Naive thymus-derived CD8-positive, alpha-beta T cell (primary cell): ENCODE measurements around the gene DAGLB. TPM values are rescaled to one million over a fixed set of nuclear protein-coding genes. Genes with fewer than 3 reads are reported as not detected.
"Not testable (repeated sequence)": the region's sequence is repeated elsewhere in the genome, so short reads cannot be mapped to it uniquely, and the experiment has no call there.

Experiments used
- ATAC-seq, 2 donors: fragments of 150-1000 bp; cut with Tn5 transposase in 1 of 2; sonication (Bioruptor Pico), chemical (Tn5 transposase) in 1 of 2; 1 replicate in 1 of 2; 2 replicates in 1 of 2; pipeline ENCODE4 v1.10.0; 2021; ENCODE audit warnings: mild to moderate bottlenecking in 2 of 2, moderate library complexity in 2 of 2
- POLR2A ChIA-PET: fragments of 350-600 bp; sonication (Branson Sonifier 250); formaldehyde crosslinking; loops from one replicate; lab custom pipeline; 2021; ENCODE audit warnings: antibody characterized with exemption; lab: Charles Lee
- DNase-seq, 10 donors: peaks; one replicate each; pipeline versions ENCODE4 v3.0.0 to v3.0.0-alpha.2; 2020 to 2022
- H3K27ac Mint-ChIP-seq, 10 donors: one replicate each; pipeline ENCODE4 v1.8.0; 2020 to 2022; ENCODE audit warnings: mild to moderate bottlenecking in 10 of 10, mixed read lengths in 10 of 10, moderate library complexity in 4 of 10, inconsistent platforms in 1 of 10
- H3K27me3 Mint-ChIP-seq, 5 donors: one replicate each; pipeline ENCODE4 v1.8.0; 2021 to 2022; ENCODE audit warnings: mixed read lengths in 5 of 5
- H3K36me3 Mint-ChIP-seq, 3 donors: one replicate each; pipeline ENCODE4 v1.8.0; 2020 to 2022; ENCODE audit warnings: mixed read lengths in 3 of 3, mild to moderate bottlenecking in 2 of 3, inconsistent platforms in 1 of 3
- H3K4me1 Mint-ChIP-seq, 4 donors: one replicate each; pipeline ENCODE4 v1.8.0; 2021 to 2022; ENCODE audit warnings: mixed read lengths in 4 of 4
- H3K4me3 Mint-ChIP-seq, 10 donors: one replicate each; pipeline ENCODE4 v1.8.0; 2020 to 2022; ENCODE audit warnings: mild to moderate bottlenecking in 10 of 10, mixed read lengths in 10 of 10, moderate library complexity in 6 of 10, inconsistent platforms in 1 of 10
- H3K9me3 Mint-ChIP-seq, 9 donors: one replicate each; pipeline ENCODE4 v1.8.0; 2020 to 2022; ENCODE audit warnings: mixed read lengths in 9 of 9, mild to moderate bottlenecking in 3 of 9, inconsistent platforms in 1 of 9, moderate library complexity in 1 of 9
- polyA plus RNA-seq, 3 donors: library from polyadenylated mRNA; unstranded; fragments of 300-500 nt; fragmentation: Illumina TruSeq; gene quantifications; one replicate each; pipeline ENCODE4 v1.2.3, GENCODE V29; 2021
- total RNA-seq, 8 experiments: library from RNA in 2 of 8; stranded (reverse) in 2 of 8; gene quantifications; one replicate each; pipeline ENCODE4 v1.2.3 and lab custom pipeline; 2021 to 2026

The DAGLB gene
- total and polyA plus RNA-seq, 5 experiments from 2014 or later: 7.2 to 78.1 (median 11.9) TPM

GRCh38 chr7:6481445-6481844, 33.7 kb upstream of the DAGLB start:
- H3K27me3 Mint-ChIP-seq: no peaks in the 10 kb centered on the region
- no peaks in the 10 kb centered on the region for H3K9me3 Mint-ChIP-seq
- peak overlapping the region in 6 of 10 donors; percentile 7 to 68 (median 56) for H3K27ac Mint-ChIP-seq

GRCh38 chr7:6480323-6480660, 32.5 kb upstream of the DAGLB start:
- Mint-ChIP-seq H3K4me1 (peaks cover 24 to 85% (median 81%) of the 10 kb centered on the region in 4 donors), H3K27me3 (no peaks in the 10 kb centered on the region), H3K4me3 (peak overlapping the region in 3 of 10 donors; percentile 1 to 39 (median 4)), H3K9me3 (no peaks in the 10 kb centered on the region), H3K27ac (peak overlapping the region in 4 of 10 donors; percentile 6 to 28 (median 12)), H3K36me3 (peaks cover 0 to 26% (median 0%) of the 10 kb centered on the region in 3 donors)
- ATAC-seq: no peak
- POLR2A ChIA-PET: interaction anchor here (0.8 kb wide), 1 partner anchor 110 kb away, joined by 5 read pairs; no protein-coding TSS in a partner anchor
- DNase-seq: no peak

More at GRCh38 chr7:6481445-6481844, 33.7 kb upstream of the DAGLB start:
- Mint-ChIP-seq H3K36me3 (peaks cover 0 to 26% (median 0%) of the 10 kb centered on the region in 3 donors), H3K4me1 (peaks cover 19 to 75% (median 71%) of the 10 kb centered on the region in 4 donors), H3K4me3 (peak overlapping the region; percentile 39 to 91 (median 52))
- POLR2A ChIA-PET: no interaction called here
- DNase-seq (no peak), ATAC-seq (no peak)

- no peak for DNase-seq
- Mint-ChIP-seq H3K36me3 (peaks cover 0 to 35% (median 0%) of the 10 kb centered on the region in 3 donors), H3K4me1 (peaks cover 22 to 86% (median 84%) of the 10 kb centered on the region in 4 donors), H3K9me3 (no peaks in the 10 kb centered on the region), H3K27ac (peak overlapping the region in 8 of 10 donors; percentile 28 to 83 (median 56)), H3K4me3 (peak overlapping the region in 3 of 10 donors; percentile 6 to 55 (median 22)), H3K27me3 (no peaks in the 10 kb centered on the region)
- ATAC-seq: no peak
- POLR2A ChIA-PET: no interaction called here
These were observed 31.3 kb upstream of the DAGLB start for GRCh38 chr7:6479067-6479466.

GRCh38 chr7:6478186-6478585, 30.4 kb upstream of the DAGLB start:
- no peak for DNase-seq
- peak overlapping the region in 4 of 10 donors; percentile 7 to 49 (median 28) for H3K27ac Mint-ChIP-seq
- no peak for ATAC-seq

GRCh38 chr7:6477318-6477660, 29.5 kb upstream of the DAGLB start:
- no peak overlapping the region for H3K4me3 Mint-ChIP-seq
- POLR2A ChIA-PET: no interaction called here
- no peak for ATAC-seq
- H3K36me3 Mint-ChIP-seq: peaks cover 0 to 50% (median 0%) of the 10 kb centered on the region in 3 donors
- H3K4me1 Mint-ChIP-seq: peaks cover 23 to 82% (median 77%) of the 10 kb centered on the region in 4 donors
- peak overlapping the region in 4 of 10 donors; percentile 36 to 67 (median 56) for H3K27ac Mint-ChIP-seq
- H3K27me3 Mint-ChIP-seq: no peaks in the 10 kb centered on the region
- no peak for DNase-seq
- no peaks in the 10 kb centered on the region for H3K9me3 Mint-ChIP-seq

More at GRCh38 chr7:6478186-6478585, 30.4 kb upstream of the DAGLB start:
- Mint-ChIP-seq H3K4me3 (peak overlapping the region in 1 of 10 donors; percentile 10), H3K27me3 (no peaks in the 10 kb centered on the region), H3K4me1 (peaks cover 23 to 90% (median 85%) of the 10 kb centered on the region in 4 donors), H3K36me3 (peaks cover 0 to 43% (median 0%) of the 10 kb centered on the region in 3 donors), H3K9me3 (no peaks in the 10 kb centered on the region)
- POLR2A ChIA-PET: no interaction called here

- Mint-ChIP-seq H3K36me3 (peaks cover 0 to 55% (median 0%) of the 10 kb centered on the region in 3 donors), H3K4me1 (peaks cover 23 to 78% (median 73%) of the 10 kb centered on the region in 4 donors), H3K27ac (peak overlapping the region in 9 of 10 donors; percentile 17 to 88 (median 49)), H3K4me3 (no peak overlapping the region), H3K9me3 (no peaks in the 10 kb centered on the region), H3K27me3 (no peaks in the 10 kb centered on the region)
- POLR2A ChIA-PET: interaction anchor here (0.6 kb wide), 1 partner anchor 100 kb away, joined by 3 read pairs; no protein-coding TSS in a partner anchor
- DNase-seq: no peak
- ATAC-seq: no peak
These were observed 29.0 kb upstream of the DAGLB start for GRCh38 chr7:6476596-6477317.

GRCh38 chr7:6475433-6476186, 27.9 kb upstream of the DAGLB start:
- no peaks in the 10 kb centered on the region for H3K27me3 Mint-ChIP-seq
- no peak for DNase-seq
- peaks cover 19 to 66% (median 64%) of the 10 kb centered on the region in 4 donors for H3K4me1 Mint-ChIP-seq
- no peaks in the 10 kb centered on the region for H3K9me3 Mint-ChIP-seq
- peak overlapping the region in 1 of 10 donors; percentile 15 for H3K4me3 Mint-ChIP-seq
- peak in 1 of 2 donors; percentile 35 for ATAC-seq
- peak overlapping the region in 5 of 10 donors; percentile 18 to 61 (median 43) for H3K27ac Mint-ChIP-seq
- POLR2A ChIA-PET: no interaction called here
- peaks cover 0 to 51% (median 0%) of the 10 kb centered on the region in 3 donors for H3K36me3 Mint-ChIP-seq

- no peaks in the 10 kb centered on the region for H3K4me1 Mint-ChIP-seq
- ATAC-seq (no peak), DNase-seq (no peak)
- peak overlapping the region in 1 of 10 donors; percentile 18 for H3K27ac Mint-ChIP-seq
- POLR2A ChIA-PET: interaction anchor here (0.6 kb wide), 1 partner anchor 928 kb away, joined by 3 read pairs; no protein-coding TSS in a partner anchor
- no peaks in the 10 kb centered on the region for H3K9me3 Mint-ChIP-seq
- no peaks in the 10 kb centered on the region for H3K27me3 Mint-ChIP-seq
- peaks cover 0 to 87% (median 31%) of the 10 kb centered on the region in 3 donors for H3K36me3 Mint-ChIP-seq
- no peak overlapping the region for H3K4me3 Mint-ChIP-seq
These were observed 18.1 kb upstream of the DAGLB start for GRCh38 chr7:6465862-6466261.

- H3K9me3 Mint-ChIP-seq, H3K4me3 Mint-ChIP-seq, ATAC-seq, H3K27me3 Mint-ChIP-seq, DNase-seq, H3K4me1 Mint-ChIP-seq: not testable (repeated sequence)
- Mint-ChIP-seq H3K36me3 (peaks cover 0 to 67% (median 27%) of the 10 kb centered on the region in 3 donors), H3K27ac (peak overlapping the region in 1 of 10 donors; percentile 62)
- POLR2A ChIA-PET: interaction anchor here (1.3 kb wide), 1 partner anchor 16 kb away, joined by 3 read pairs; the partner anchor contains the start of gene DAGLB
These were observed 15.9 kb upstream of the DAGLB start for GRCh38 chr7:6463609-6464008.

- ATAC-seq: no peak
- H3K4me3 Mint-ChIP-seq: no peak overlapping the region
- POLR2A ChIA-PET: no interaction called here
These were observed 14.3 kb upstream of the DAGLB start for GRCh38 chr7:6461946-6462550.

GRCh38 chr7:6460990-6461584, 13.3 kb upstream of the DAGLB start:
- no peaks in the 10 kb centered on the region for H3K9me3 Mint-ChIP-seq
- H3K4me3 Mint-ChIP-seq: no peak overlapping the region
- H3K27me3 Mint-ChIP-seq: no peaks in the 10 kb centered on the region
- peak overlapping the region in 5 of 10 donors; percentile 17 to 93 (median 68) for H3K27ac Mint-ChIP-seq
- POLR2A ChIA-PET: no interaction called here
- H3K36me3 Mint-ChIP-seq: peaks cover 0 to 43% (median 11%) of the 10 kb centered on the region in 3 donors
- no peaks in the 10 kb centered on the region for H3K4me1 Mint-ChIP-seq
- DNase-seq (no peak), ATAC-seq (no peak)

More at GRCh38 chr7:6461946-6462550, 14.3 kb upstream of the DAGLB start:
- no peaks in the 10 kb centered on the region for H3K27me3 Mint-ChIP-seq
- H3K27ac Mint-ChIP-seq: peak overlapping the region in 4 of 10 donors; percentile 11 to 43 (median 22)
- no peak for DNase-seq
- no peaks in the 10 kb centered on the region for H3K4me1 Mint-ChIP-seq
- peaks cover 0 to 52% (median 21%) of the 10 kb centered on the region in 3 donors for H3K36me3 Mint-ChIP-seq
- H3K9me3 Mint-ChIP-seq: no peaks in the 10 kb centered on the region

- Mint-ChIP-seq H3K27ac (peak overlapping the region in 2 of 10 donors; percentile 41 to 65), H3K36me3 (peaks cover 0 to 35% (median 3%) of the 10 kb centered on the region in 3 donors), H3K4me3 (no peak overlapping the region), H3K27me3 (no peaks in the 10 kb centered on the region), H3K4me1 (no peaks in the 10 kb centered on the region), H3K9me3 (no peaks in the 10 kb centered on the region)
- no peak for DNase-seq
- no peak for ATAC-seq
- POLR2A ChIA-PET: no interaction called here
These were observed 12.5 kb upstream of the DAGLB start for GRCh38 chr7:6460303-6460702.
